Measurements from ENCODE around the gene MTA2. TPM values are rescaled to one million over a fixed set of nuclear protein-coding genes. Genes with fewer than 3 reads are reported as not detected.

MTA2 gene
- total RNA-seq, 2 experiments from 2014 or later, result 130 to 174 TPM

DNA sequence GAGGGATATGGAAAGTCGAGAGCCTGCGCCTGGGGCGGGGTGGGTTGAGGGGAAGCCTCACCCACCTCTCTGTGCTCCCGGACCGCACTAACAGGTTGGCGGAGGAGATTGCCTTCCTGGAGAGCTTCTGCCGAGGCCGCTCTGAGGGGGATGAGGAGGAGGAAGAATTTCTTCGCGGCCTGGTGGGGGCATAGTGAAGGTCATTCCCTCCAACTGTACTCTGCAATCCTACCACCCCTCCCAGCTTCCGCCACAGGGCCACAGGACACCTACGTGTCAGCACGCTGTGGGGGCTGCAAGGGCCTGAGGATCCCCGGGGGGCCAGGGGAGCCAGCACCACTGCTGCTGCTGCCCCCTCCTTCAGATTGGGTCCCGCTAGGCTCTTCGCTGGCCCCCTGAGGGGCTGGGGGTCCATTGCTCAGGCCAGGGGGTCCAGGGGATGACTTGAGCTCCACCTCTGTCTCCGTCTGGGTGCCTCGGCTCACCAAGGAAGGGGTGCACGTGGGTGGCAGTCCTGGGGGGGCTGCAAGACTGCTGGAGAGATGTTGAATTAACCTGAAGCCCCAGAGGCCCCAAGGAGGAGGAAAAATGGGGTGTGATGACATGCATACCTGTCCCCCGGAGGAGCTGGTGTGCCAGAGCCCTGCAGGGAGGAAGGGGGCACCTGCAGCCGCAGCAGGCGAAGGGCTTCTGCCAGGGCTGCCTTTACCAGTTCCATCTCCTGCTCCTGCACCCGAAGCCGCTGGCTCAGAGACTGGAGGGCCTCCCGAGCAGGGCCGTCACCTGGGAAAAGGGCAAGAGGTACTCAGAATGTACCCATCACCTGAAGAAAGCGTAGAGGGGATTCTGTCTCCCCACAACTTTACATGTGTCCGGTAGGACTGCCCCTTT, 9.4 kb upstream of the MTA2 start:
- POLR2A ChIA-PET, result interaction anchor here (0.6 to 1.2 kb wide), 5 partner anchors 10 to 57 kb away, joined by 3 to 9 read pairs (median 5); partner anchors contain the start of genes B3GAT3 and MTA2

DNA sequence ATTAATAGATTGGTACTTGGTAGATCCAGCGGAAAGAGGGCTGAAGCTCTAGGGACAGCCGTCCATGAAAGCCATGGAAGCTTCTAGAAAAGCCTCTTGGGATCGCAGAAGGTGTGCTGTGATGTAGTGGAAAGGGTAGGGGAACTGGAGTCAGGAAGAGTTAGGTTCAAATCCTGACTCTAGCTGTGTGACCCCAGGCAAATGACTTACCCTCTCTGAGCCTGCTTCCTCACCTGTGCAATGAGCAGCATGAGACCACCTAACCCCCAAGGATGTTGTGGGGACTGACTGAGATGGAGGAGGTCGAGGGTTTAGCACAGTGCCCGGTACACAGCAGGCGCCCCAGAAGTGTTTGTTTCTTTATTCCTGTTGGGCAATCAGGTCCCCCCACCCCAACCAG, 8.7 kb upstream of the MTA2 start:
- Histone ChIP-seq H3K4me2 (ENCODE audit: low read length) (peak overlapping the region; percentile 86; the same call in 1 of the 2 replicates), H2AFZ (ENCODE audit: low read length) (no peak overlapping the region), H3K79me2 (ENCODE audit: insufficient read depth, low read depth, low read length) (peaks cover 5% of the 10 kb centered on the region; the same call in 1 of the 2 replicates), H3K36me3 (ENCODE audit: insufficient read depth, low read length) (peaks cover 23% of the 10 kb centered on the region), H3K9me3 (ENCODE audit: low read length) (no peaks in the 10 kb centered on the region), H4K20me1 (ENCODE audit: insufficient read depth, low read length) (no peaks in the 10 kb centered on the region), H3K9me2 (ENCODE audit: insufficient read depth, low read length) (no peaks in the 10 kb centered on the region), H3K27ac (ENCODE audit: low read depth, low read length, poor library complexity, severe bottlenecking) (no peak overlapping the region), H3K4me3 (ENCODE audit: low read depth, low read length, poor library complexity, severe bottlenecking) (no peak overlapping the region), H3K4me1 (ENCODE audit: insufficient read depth, low read length, poor library complexity, severe bottlenecking) (peaks cover 37% of the 10 kb centered on the region)
- no peak for DNase-seq (ENCODE audit: low spot score)
- BruUV-seq (replicated peaks), result no TSS peak
- intact Hi-C loops (cut with micrococcal nuclease; ENCODE audit: unreplicated experiment), result no loop called here
- no peak for TF ChIP-seq EZH2phosphoT487 (IDR thresholded peaks at IDR 0.05; ENCODE audit: borderline replicate concordance, low read depth, low read length)
- TF ChIP-seq CTCF (conservative IDR thresholded peaks at IDR 0.05; ENCODE audit: low read length), result no peak
- ChIA-PET POLR2A (interaction anchor here (0.6 to 1.2 kb wide), 2 partner anchors 11 to 28 kb away, joined by 3 to 5 read pairs; partner anchors contain the start of gene B3GAT3), CTCF (ENCODE audit: unreplicated experiment) (interaction anchor here (1.0 kb wide), 1 partner anchor 9 kb away, joined by 4 read pairs; the partner anchor contains the start of gene MTA2)

More for the DNA sequence above, 9.4 kb upstream of the MTA2 start:
- H3K9me3 ChIP-seq (ENCODE audit: low read length), result no peaks in the 10 kb centered on the region
- peak overlapping the region; percentile 86 for H3K4me2 ChIP-seq (ENCODE audit: low read length)
- peaks cover 17% of the 10 kb centered on the region for H3K36me3 ChIP-seq (ENCODE audit: insufficient read depth, low read length)
- CTCF ChIA-PET (ENCODE audit: unreplicated experiment), result interaction anchor here (1.0 to 1.1 kb wide), 2 partner anchors 10 to 19 kb away, joined by 3 to 4 read pairs; partner anchors contain the start of gene MTA2
- no peaks in the 10 kb centered on the region for H4K20me1 ChIP-seq (ENCODE audit: insufficient read depth, low read length)
- peaks cover 37% of the 10 kb centered on the region for H3K4me1 ChIP-seq (ENCODE audit: insufficient read depth, low read length, poor library complexity, severe bottlenecking)
- no peaks in the 10 kb centered on the region for H3K9me2 ChIP-seq (ENCODE audit: insufficient read depth, low read length)
- no peak for TF ChIP-seq CTCF (conservative IDR thresholded peaks at IDR 0.05; ENCODE audit: low read length)
- H3K79me2 ChIP-seq (ENCODE audit: insufficient read depth, low read depth, low read length), result peaks cover 5% of the 10 kb centered on the region; the same call in 1 of the 2 replicates
- peak overlapping the region; percentile 71 for H3K4me3 ChIP-seq (ENCODE audit: low read depth, low read length, poor library complexity, severe bottlenecking)
- H2AFZ ChIP-seq (ENCODE audit: low read length), result no peak overlapping the region
- no peak for DNase-seq (ENCODE audit: low spot score)
- no TSS peak for BruUV-seq (replicated peaks)
- intact Hi-C loops (cut with micrococcal nuclease; ENCODE audit: unreplicated experiment), result no loop called here
- peak overlapping the region; percentile 61 for H3K27ac ChIP-seq (ENCODE audit: low read depth, low read length, poor library complexity, severe bottlenecking)

All from OCI-LY7 (cell line).